ENCODE data around the gene LRRC75B.

DNA sequence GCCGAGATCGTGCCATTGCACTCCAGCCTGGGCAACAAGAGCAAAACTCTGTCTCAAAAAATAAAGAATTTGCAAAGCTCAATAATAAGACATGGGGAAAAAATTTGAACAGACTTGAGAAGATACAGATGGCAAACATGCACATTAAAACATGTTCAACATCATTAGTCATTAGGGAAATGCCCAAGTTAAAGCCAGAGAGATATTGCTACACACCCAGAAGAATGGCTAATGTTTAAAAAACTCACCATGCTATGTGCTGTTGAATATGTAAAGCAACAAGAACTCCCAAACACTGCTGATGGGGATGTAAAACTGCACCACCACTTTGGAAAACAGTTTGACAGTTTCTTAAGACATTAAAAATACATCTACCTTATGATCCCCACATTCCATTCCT, 12.6 kb downstream of the LRRC75B start:
- no peak for TF ChIP-seq ZNF530 (tag by site-specific recombination; IDR thresholded peaks at IDR 0.05; ENCODE audit: low read depth)
- TF ChIP-seq, protein P1, sequence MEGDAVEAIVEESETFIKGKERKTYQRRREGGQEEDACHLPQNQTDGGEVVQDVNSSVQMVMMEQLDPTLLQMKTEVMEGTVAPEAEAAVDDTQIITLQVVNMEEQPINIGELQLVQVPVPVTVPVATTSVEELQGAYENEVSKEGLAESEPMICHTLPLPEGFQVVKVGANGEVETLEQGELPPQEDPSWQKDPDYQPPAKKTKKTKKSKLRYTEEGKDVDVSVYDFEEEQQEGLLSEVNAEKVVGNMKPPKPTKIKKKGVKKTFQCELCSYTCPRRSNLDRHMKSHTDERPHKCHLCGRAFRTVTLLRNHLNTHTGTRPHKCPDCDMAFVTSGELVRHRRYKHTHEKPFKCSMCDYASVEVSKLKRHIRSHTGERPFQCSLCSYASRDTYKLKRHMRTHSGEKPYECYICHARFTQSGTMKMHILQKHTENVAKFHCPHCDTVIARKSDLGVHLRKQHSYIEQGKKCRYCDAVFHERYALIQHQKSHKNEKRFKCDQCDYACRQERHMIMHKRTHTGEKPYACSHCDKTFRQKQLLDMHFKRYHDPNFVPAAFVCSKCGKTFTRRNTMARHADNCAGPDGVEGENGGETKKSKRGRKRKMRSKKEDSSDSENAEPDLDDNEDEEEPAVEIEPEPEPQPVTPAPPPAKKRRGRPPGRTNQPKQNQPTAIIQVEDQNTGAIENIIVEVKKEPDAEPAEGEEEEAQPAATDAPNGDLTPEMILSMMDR (tag by site-specific recombination; IDR thresholded peaks at IDR 0.05) = no peak
- TF ChIP-seq ZNF423 (tag by site-specific recombination; IDR thresholded peaks at IDR 0.05) = no peak
- no peak for TF ChIP-seq BCL11A (tag by site-specific recombination; IDR thresholded peaks at IDR 0.05; ENCODE audit: low read depth)
- no peak for TF ChIP-seq ZNF114 (tag by site-specific recombination; IDR thresholded peaks at IDR 0.05)
- TF ChIP-seq ZNF274 (IDR thresholded peaks at IDR 0.05; ENCODE audit: low read length) = no peak
- no peak for TF ChIP-seq ZNF274 (tag by site-specific recombination; IDR thresholded peaks at IDR 0.05; ENCODE audit: borderline replicate concordance)
- TF ChIP-seq, protein P2, sequence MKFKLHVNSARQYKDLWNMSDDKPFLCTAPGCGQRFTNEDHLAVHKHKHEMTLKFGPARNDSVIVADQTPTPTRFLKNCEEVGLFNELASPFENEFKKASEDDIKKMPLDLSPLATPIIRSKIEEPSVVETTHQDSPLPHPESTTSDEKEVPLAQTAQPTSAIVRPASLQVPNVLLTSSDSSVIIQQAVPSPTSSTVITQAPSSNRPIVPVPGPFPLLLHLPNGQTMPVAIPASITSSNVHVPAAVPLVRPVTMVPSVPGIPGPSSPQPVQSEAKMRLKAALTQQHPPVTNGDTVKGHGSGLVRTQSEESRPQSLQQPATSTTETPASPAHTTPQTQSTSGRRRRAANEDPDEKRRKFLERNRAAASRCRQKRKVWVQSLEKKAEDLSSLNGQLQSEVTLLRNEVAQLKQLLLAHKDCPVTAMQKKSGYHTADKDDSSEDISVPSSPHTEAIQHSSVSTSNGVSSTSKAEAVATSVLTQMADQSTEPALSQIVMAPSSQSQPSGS (tag by site-specific recombination; IDR thresholded peaks at IDR 0.05; ENCODE audit: low read depth) = no peak
- TF ChIP-seq, protein P3, sequence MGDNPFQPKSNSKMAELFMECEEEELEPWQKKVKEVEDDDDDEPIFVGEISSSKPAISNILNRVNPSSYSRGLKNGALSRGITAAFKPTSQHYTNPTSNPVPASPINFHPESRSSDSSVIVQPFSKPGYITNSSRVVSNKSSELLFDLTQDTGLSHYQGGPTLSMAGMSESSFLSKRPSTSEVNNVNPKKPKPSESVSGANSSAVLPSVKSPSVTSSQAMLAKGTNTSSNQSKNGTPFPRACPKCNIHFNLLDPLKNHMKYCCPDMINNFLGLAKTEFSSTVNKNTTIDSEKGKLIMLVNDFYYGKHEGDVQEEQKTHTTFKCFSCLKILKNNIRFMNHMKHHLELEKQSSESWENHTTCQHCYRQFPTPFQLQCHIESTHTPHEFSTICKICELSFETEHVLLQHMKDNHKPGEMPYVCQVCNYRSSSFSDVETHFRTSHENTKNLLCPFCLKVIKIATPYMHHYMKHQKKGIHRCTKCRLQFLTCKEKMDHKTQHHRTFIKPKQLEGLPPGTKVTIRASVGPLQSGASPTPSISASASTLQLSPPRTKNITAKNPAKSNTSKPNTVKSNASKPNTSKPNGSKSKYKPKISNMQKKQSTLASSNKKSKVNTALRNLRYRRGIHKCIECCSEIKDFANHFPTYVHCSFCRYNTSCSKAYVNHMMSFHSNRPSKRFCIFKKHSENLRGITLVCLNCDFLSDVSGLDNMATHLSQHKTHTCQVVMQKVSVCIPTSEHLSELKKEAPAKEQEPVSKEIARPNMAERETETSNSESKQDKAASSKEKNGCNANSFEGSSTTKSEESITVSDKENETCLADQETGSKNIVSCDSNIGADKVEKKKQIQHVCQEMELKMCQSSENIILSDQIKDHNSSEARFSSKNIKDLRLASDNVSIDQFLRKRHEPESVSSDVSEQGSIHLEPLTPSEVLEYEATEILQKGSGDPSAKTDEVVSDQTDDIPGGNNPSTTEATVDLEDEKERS (tag by site-specific recombination; IDR thresholded peaks at IDR 0.05) = no peak
- no peak for TF ChIP-seq ZNF623 (tag by site-specific recombination; IDR thresholded peaks at IDR 0.05)
- TF ChIP-seq ZNF324 (tag by site-specific recombination; IDR thresholded peaks at IDR 0.05) = no peak
- TF ChIP-seq ZNF426 (tag by site-specific recombination; IDR thresholded peaks at IDR 0.05) = no peak
- TF ChIP-seq ZXDB (tag by site-specific recombination; IDR thresholded peaks at IDR 0.05) = no peak
- TF ChIP-seq YY1 (tag by site-specific recombination; IDR thresholded peaks at IDR 0.05) = no peak

Data from HEK293 (cell line).